H9 (cell line): ENCODE results near the gene C11orf71. TPM values are rescaled to one million over a fixed set of nuclear protein-coding genes. Genes with fewer than 3 reads are reported as not detected.

Source experiments
- DNase-seq: peaks from one replicate; pipeline ENCODE4 v3.0.0-alpha.2; 2017
- H2AFZ ChIP-seq: one replicate; pipeline ENCODE4 v1.6.1; 2013; ENCODE audit warnings: mild to moderate bottlenecking, low read length, control low read depth, moderate library complexity
- H2AK5ac ChIP-seq: 2 replicates; pipeline ENCODE4 v1.6.1; 2013; ENCODE audit warnings: low read length, control low read depth, mixed read lengths; ENCODE audit not compliant: insufficient read length
- H2BK120ac ChIP-seq: one replicate; pipeline ENCODE4 v1.6.1; 2013; ENCODE audit warnings: low read depth, mild to moderate bottlenecking, low read length, control low read depth, inconsistent platforms; ENCODE audit not compliant: poor library complexity, severe bottlenecking
- H2BK12ac ChIP-seq: 2 replicates; pipeline ENCODE4 v1.6.1; 2013; ENCODE audit warnings: low read length, control low read depth, mixed read lengths, low read depth; ENCODE audit not compliant: insufficient read length
- H2BK15ac ChIP-seq: 2 replicates; pipeline ENCODE4 v1.6.1; 2013; ENCODE audit warnings: low read depth, low read length, control low read depth
- H2BK20ac ChIP-seq: one replicate; pipeline ENCODE4 v1.6.1; 2013; ENCODE audit warnings: low read depth, mild to moderate bottlenecking, low read length, control low read depth, inconsistent platforms; ENCODE audit not compliant: poor library complexity, severe bottlenecking
- H2BK5ac ChIP-seq: 2 replicates; pipeline ENCODE4 v1.6.1; 2013; ENCODE audit warnings: low read length, control low read depth, mixed read lengths; ENCODE audit not compliant: insufficient read length
- H3K14ac ChIP-seq: 2 replicates; pipeline ENCODE4 v1.6.1; 2013; ENCODE audit warnings: low read length, control low read depth; ENCODE audit not compliant: insufficient read depth
- H3K18ac ChIP-seq: 2 replicates; pipeline ENCODE4 v1.6.1; 2013; ENCODE audit warnings: low read depth, mild to moderate bottlenecking, mixed read lengths, low read length, control low read depth; ENCODE audit not compliant: insufficient read length
- H3K23ac ChIP-seq: 2 replicates; pipeline ENCODE4 v1.6.1; 2013; ENCODE audit warnings: low read length, control low read depth, mixed read lengths, low read depth; ENCODE audit not compliant: insufficient read length
- H3K23me2 ChIP-seq: 2 replicates; pipeline ENCODE4 v1.6.1; 2013; ENCODE audit warnings: low read depth, mild to moderate bottlenecking, mixed read lengths, low read length, control low read depth; ENCODE audit not compliant: insufficient read length, poor library complexity, severe bottlenecking
- H3K27ac ChIP-seq: 2 replicates; pipeline ENCODE4 v1.5.1; 2013; ENCODE audit warnings: low read length, control low read depth, mixed read lengths, low read depth; ENCODE audit not compliant: insufficient read length
- H3K27me3 ChIP-seq: 2 replicates; pipeline ENCODE4 v1.6.1; 2013; ENCODE audit warnings: low read length, control low read depth, inconsistent platforms; ENCODE audit not compliant: insufficient read depth
- H3K4ac ChIP-seq: 2 replicates; pipeline ENCODE4 v1.6.1; 2013; ENCODE audit warnings: low read depth, mild to moderate bottlenecking, control low read depth, inconsistent platforms, low read length, moderate library complexity
- H3K4me1 ChIP-seq: 2 replicates; pipeline ENCODE4 v1.6.1; 2013; ENCODE audit warnings: low read length, control low read depth, inconsistent platforms; ENCODE audit not compliant: insufficient read depth
- H3K4me2 ChIP-seq: 2 replicates; pipeline ENCODE4 v1.6.1; 2013; ENCODE audit warnings: low read length, control low read depth, mixed read lengths; ENCODE audit not compliant: insufficient read length, insufficient read depth
- H3K56ac ChIP-seq: 2 replicates; pipeline ENCODE4 v1.6.1; 2013; ENCODE audit warnings: low read depth, mild to moderate bottlenecking, mixed read lengths, low read length, control low read depth; ENCODE audit not compliant: insufficient read length
- H3K79me1 ChIP-seq: 2 replicates; pipeline ENCODE4 v1.6.1; 2013; ENCODE audit warnings: low read depth, mild to moderate bottlenecking, moderate library complexity, low read length, control low read depth, inconsistent platforms; ENCODE audit not compliant: insufficient read depth, poor library complexity, severe bottlenecking
- H3K79me2 ChIP-seq: 2 replicates; pipeline ENCODE4 v1.6.1; 2013; ENCODE audit warnings: low read length, control low read depth, inconsistent platforms; ENCODE audit not compliant: insufficient read depth
- H3K9ac ChIP-seq: 2 replicates; pipeline ENCODE4 v1.6.1; 2013; ENCODE audit warnings: low read length, control low read depth, mixed read lengths; ENCODE audit not compliant: insufficient read length; ENCODE audit errors: extremely low read depth
- H3K9me3 ChIP-seq: one replicate; pipeline ENCODE4 v1.6.1; 2013; ENCODE audit warnings: low read depth, low read length, inconsistent platforms; ENCODE audit not compliant: control insufficient read depth
- H3T11ph ChIP-seq: one replicate; pipeline ENCODE4 v1.6.1; 2013; ENCODE audit warnings: mild to moderate bottlenecking, low read length, control low read depth, inconsistent platforms
- H4K20me1 ChIP-seq: one replicate; pipeline ENCODE4 v1.6.1; 2013; ENCODE audit not compliant: control insufficient read depth, insufficient read length, insufficient read depth
- H4K5ac ChIP-seq: 2 replicates; pipeline ENCODE4 v1.6.1; 2013; ENCODE audit warnings: low read depth, mild to moderate bottlenecking, mixed read lengths, low read length, control low read depth; ENCODE audit not compliant: insufficient read length
- H4K8ac ChIP-seq: replicated peaks from 2 replicates; pipeline ENCODE4 v1.6.1; 2013; ENCODE audit warnings: low read length, control low read depth, mixed read lengths, low read depth; ENCODE audit not compliant: insufficient read length
- H4K91ac ChIP-seq: 2 replicates; pipeline ENCODE4 v1.6.1; 2013; ENCODE audit warnings: low read depth, mild to moderate bottlenecking, moderate library complexity, mixed read lengths, low read length, control low read depth; ENCODE audit not compliant: insufficient read length
- H3K27ac Mint-ChIP-seq, 3 experiments: 2 replicates in 2 of 3; 3 replicates in 1 of 3; pipeline ENCODE4 v1.8.0; 2020 to 2021; ENCODE audit warnings: mixed read lengths in 3 of 3, mild to moderate bottlenecking in 1 of 3, moderate library complexity in 1 of 3
- H3K27me3 Mint-ChIP-seq: 2 replicates; pipeline ENCODE4 v1.8.0; 2021; ENCODE audit warnings: low read depth, mild to moderate bottlenecking, moderate library complexity, mixed read lengths
- H3K36me3 Mint-ChIP-seq, 3 experiments: 2 replicates in 2 of 3; 3 replicates in 1 of 3; pipeline ENCODE4 v1.8.0; 2020 to 2021; ENCODE audit warnings: low read depth in 3 of 3, mixed read lengths in 3 of 3; ENCODE audit not compliant: insufficient read depth in 1 of 3
- H3K4me1 Mint-ChIP-seq, 2 experiments: 2 replicates each; pipeline ENCODE4 v1.8.0; 2020; ENCODE audit warnings: mixed read lengths in 2 of 2
- H3K4me3 Mint-ChIP-seq, 2 experiments: 2 replicates in 1 of 2; 3 replicates in 1 of 2; pipeline ENCODE4 v1.8.0; 2020 to 2021; ENCODE audit warnings: mild to moderate bottlenecking in 2 of 2, mixed read lengths in 2 of 2, moderate library complexity in 1 of 2
- H3K9me3 Mint-ChIP-seq, 2 experiments: 2 replicates in 1 of 2; 3 replicates in 1 of 2; pipeline ENCODE4 v1.8.0; 2020; ENCODE audit warnings: mild to moderate bottlenecking in 2 of 2, mixed read lengths in 2 of 2, moderate library complexity in 1 of 2
- total RNA-seq: library from RNA; stranded (reverse); gene quantifications from 2 replicates; pipeline ENCODE4 v1.2.1, GENCODE V29; 2021
- TF ChIP-seq, protein P1 (sequence below): fragments of 200-600 bp; sonication (generic); conservative IDR thresholded peaks from 3 replicates; pipeline ENCODE4 v1.8.0; 2021; ENCODE audit warnings: antibody characterized with exemption, mild to moderate bottlenecking

The C11orf71 gene
- total RNA-seq, 1 experiment from 2014 or later, result 3.5 TPM

DNA sequence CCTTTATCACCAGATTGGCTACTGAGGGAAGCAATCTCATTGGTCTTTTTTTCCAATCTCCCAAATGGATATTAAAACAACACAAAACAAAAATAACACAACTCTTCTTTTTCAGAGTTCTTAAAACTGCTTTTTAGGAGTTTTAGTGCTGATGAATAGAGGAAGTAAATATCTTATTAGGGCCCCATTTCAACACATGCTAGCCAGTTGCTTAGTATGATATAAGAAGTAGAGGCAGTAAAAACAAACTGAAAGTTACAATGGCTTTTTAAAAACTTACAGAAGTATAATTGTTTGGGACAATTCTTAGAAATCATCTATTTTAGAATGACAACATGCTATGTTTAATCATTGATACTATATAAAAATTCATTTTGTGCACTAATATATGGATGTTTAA, 3.4 kb downstream of the C11orf71 start:
- no peak overlapping the region for H3T11ph ChIP-seq
- no peaks in the 10 kb centered on the region; the same call in 1 of the 2 replicates for H3K4me1 ChIP-seq
- no peak overlapping the region for H3K56ac ChIP-seq
- no peak overlapping the region for H3K18ac ChIP-seq
- H3K14ac ChIP-seq, result no peak overlapping the region
- H3K4me2 ChIP-seq, result no peak overlapping the region
- no peaks in the 10 kb centered on the region for H3K27me3 ChIP-seq
- TF ChIP-seq, protein P1, sequence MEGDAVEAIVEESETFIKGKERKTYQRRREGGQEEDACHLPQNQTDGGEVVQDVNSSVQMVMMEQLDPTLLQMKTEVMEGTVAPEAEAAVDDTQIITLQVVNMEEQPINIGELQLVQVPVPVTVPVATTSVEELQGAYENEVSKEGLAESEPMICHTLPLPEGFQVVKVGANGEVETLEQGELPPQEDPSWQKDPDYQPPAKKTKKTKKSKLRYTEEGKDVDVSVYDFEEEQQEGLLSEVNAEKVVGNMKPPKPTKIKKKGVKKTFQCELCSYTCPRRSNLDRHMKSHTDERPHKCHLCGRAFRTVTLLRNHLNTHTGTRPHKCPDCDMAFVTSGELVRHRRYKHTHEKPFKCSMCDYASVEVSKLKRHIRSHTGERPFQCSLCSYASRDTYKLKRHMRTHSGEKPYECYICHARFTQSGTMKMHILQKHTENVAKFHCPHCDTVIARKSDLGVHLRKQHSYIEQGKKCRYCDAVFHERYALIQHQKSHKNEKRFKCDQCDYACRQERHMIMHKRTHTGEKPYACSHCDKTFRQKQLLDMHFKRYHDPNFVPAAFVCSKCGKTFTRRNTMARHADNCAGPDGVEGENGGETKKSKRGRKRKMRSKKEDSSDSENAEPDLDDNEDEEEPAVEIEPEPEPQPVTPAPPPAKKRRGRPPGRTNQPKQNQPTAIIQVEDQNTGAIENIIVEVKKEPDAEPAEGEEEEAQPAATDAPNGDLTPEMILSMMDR, result no peak
- no peaks in the 10 kb centered on the region for H3K79me1 ChIP-seq
- DNase-seq, result no peak
- H2AFZ ChIP-seq, result no peak overlapping the region
- no peak overlapping the region for H3K23ac ChIP-seq
- peaks cover under 1 to 1% (median under 1%) of the 10 kb centered on the region in 3 experiments; a peak in 6 of 7 replicates for H3K36me3 Mint-ChIP-seq
- H3K9me3 ChIP-seq, result no peaks in the 10 kb centered on the region
- H2BK20ac ChIP-seq, result no peak overlapping the region
- peaks cover 33 to 35% of the 10 kb centered on the region in 2 experiments for H3K4me1 Mint-ChIP-seq
- no peak overlapping the region for H2BK5ac ChIP-seq
- no peaks in the 10 kb centered on the region for H3K9me3 Mint-ChIP-seq
- H3K4ac ChIP-seq, result no peak overlapping the region
- peak overlapping the region in 1 of 3 experiments; percentile 28; a peak in 3 of 7 replicates for H3K27ac Mint-ChIP-seq
- no peak overlapping the region for H4K91ac ChIP-seq
- no peak overlapping the region for H3K4me3 Mint-ChIP-seq
- no peak overlapping the region for H4K8ac ChIP-seq
- H3K23me2 ChIP-seq, result peaks cover 4% of the 10 kb centered on the region
- peaks cover 8% of the 10 kb centered on the region; the same call in 1 of the 2 replicates for H3K79me2 ChIP-seq
- no peak overlapping the region for H2BK12ac ChIP-seq
- no peak overlapping the region for H3K9ac ChIP-seq
- no peak overlapping the region for H3K27ac ChIP-seq
- H4K20me1 ChIP-seq, result no peaks in the 10 kb centered on the region
- no peak overlapping the region for H2BK120ac ChIP-seq
- H4K5ac ChIP-seq, result no peak overlapping the region
- H2BK15ac ChIP-seq, result no peak overlapping the region
- no peak overlapping the region for H2AK5ac ChIP-seq
- no peaks in the 10 kb centered on the region for H3K27me3 Mint-ChIP-seq
